ENCODE results near the gene FMNL2.

FMNL2 gene

DNA sequence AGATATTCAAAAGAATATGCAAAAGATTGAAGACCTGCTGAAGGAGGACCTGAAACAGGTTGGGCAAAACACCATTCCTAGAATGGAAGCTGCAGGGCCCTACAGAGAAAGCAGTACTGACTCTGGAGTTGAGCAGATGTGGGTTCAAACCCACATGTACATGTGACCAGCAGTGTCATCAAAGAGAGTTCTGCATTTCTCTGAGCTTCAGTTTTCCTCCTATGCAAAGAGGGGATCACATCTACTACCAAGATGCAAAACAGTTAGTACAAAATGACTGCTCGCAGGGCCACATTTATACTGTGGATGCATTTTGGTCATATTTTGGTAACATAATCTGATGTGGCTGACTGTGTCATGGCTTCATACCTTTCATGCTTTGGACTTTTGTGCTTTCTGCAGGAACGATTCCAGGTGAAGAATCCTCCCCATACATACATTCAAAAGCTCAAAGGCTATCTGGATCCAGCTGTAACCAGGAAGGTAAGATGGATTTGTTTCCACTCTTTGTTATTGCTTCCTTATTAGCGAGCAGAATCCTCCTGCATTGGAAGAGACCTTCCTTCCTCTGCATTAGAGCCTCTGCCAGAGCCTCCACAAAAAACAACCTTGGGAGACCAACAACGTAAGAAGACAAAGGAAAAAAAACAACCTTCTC is 207.5 kb downstream of the FMNL2 start:
- no peak for DNase-seq

- no peak for DNase-seq
Measured at GRCh38 chr2:152542995-152543481, 208.1 kb downstream of the FMNL2 start.

DNA sequence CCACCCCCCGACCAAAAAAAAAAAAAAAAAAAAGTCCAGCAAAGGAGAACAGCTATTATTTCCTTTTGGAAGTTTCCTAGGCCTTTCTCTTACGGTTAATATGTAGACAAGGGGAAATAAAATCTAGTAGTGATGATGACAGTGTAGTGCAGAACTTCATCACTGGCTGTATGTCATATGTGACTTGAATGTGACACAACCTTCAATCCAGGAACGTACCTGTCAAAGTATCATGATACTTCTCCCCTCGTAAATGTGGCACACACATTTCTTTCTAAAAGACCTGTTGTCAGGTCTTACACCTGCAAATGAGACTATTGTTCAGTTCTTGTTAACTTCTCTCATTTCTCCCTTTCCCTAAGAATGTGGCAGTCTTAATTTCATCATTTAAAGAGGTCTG is 208.7 kb downstream of the FMNL2 start:
- no peak for DNase-seq

- no peak for DNase-seq
Measured at GRCh38 chr2:152544638-152545037, 209.7 kb downstream of the FMNL2 start.

DNA sequence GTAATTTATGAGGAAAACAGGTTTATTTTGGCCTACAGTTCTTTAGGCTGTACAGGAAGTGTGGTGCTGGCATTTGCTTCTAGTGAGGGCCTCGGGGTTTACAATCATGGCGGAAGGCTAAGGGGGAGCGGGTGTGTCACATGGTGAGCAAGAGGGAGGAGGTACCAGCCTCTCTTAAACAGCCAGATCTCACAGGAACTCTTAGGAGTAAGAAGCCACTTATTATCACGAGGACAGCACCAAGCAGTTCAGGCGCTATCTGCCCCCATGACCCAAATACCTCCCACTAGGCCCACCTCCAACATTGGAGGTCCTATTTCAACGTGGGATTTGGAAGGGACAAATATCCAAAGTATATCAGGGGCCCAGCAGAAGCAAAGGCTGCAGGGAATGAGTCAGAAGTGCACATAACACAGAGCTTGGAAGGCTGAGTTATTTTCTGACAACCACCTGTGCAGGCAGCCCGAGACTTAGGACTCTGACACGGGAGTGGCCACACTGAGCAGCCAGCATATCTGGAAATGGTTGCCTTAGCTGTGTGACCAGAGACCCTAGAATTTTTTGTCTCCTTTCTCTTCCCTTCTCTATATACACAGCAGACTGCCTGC is 211.4 kb downstream of the FMNL2 start:
- DNase-seq: no peak

DNA sequence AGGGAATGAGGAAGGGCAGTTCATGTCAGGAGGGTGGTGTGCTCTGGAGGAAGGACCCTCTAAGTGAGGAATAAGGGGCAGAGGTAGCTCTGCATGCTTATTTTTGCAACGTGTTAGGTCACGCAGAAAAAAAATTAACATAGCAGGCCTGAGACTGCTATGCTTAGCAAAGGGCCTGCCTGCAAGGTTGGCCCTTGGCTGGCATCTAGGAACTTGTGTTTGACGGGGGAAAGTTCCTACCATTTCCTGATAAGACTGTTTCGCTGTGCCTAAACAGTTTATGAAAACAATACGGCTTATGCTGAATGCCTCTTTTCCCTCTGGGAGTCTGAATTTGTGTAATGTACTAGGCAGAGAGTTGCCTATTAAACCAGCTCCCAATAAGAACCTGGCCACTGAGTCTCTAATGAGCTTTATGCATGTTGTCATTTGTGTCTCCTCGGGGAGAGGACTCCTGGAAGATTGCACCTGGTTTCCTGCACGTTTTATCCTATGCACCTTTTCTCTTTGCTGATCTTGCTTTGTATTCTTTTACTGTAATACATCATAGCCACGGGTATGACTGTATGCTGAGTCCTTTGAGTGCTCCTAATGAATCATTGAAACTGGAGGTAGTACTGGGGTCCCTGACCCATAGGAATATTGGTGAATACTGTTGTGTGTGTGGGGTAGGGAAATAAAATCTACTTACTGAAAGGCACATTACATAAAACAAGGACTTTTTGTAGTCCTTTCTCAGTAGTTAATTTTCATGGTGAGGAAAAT is 213.3 kb downstream of the FMNL2 start:
- no peak for DNase-seq

DNA sequence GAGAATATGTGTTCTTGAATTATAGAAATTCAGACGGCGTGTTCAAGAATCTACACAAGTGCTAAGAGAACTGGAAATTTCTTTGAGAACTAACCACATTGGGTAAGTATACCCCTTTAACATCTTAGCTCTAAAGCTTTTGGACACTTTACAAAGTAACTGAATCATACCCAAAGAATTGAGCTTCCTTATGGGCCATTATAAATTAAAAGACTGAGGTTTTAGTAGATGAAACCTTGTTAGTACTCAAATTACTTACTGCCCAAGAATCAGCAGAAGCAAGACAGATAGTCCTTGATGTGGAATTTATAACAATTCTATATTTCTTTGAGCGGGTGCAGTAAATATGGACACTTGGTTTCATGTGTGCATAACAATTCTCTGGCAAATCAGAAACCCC is 214.0 kb downstream of the FMNL2 start:
- DNase-seq: no peak

GRCh38 chr2:152549423-152549822 is 214.4 kb downstream of the FMNL2 start:
- DNase-seq: no peak

- DNase-seq: no peak
Measured at GRCh38 chr2:152550386-152550785, 215.4 kb downstream of the FMNL2 start.

DNA sequence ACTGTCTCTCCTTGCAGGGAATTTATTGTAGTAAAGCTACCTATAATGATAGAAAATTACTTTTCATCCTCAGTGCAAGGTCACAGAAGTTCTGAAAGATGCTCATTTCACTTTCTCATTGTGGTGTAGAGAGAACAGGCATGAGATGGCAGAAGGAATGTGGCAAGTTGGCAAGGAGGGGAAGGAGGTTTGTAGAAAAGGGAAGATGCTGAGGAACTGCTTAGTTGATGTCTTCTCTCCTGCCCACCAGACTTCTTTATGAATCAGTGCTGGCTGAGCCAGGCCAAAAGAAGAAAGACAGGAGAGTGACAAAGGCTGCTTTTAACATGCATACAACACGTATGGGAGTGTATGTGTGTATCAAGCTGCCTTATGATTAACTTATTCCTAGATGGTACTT is 217.9 kb downstream of the FMNL2 start:
- DNase-seq: no peak

DNA sequence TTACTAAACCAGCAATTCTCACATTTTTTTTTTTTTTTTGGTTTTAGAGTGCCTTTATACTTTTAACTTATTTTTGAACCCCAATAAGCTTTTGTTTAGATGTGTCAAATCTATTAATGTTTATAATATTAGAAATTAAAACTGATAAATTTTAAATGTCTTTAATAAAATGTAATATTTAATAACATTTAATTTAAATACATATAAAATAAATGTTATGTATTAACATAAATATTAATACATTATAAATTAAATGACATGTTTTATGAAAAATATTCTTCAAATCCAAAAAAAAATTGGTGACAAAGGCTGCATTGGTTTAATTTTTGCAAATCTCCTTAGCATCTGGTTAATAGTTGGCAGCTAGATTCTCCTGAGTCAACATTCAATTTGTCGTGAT is 218.5 kb downstream of the FMNL2 start:
- no peak for DNase-seq

- DNase-seq: no peak
Measured at GRCh38 chr2:152555048-152555447, 220.1 kb downstream of the FMNL2 start.

DNA sequence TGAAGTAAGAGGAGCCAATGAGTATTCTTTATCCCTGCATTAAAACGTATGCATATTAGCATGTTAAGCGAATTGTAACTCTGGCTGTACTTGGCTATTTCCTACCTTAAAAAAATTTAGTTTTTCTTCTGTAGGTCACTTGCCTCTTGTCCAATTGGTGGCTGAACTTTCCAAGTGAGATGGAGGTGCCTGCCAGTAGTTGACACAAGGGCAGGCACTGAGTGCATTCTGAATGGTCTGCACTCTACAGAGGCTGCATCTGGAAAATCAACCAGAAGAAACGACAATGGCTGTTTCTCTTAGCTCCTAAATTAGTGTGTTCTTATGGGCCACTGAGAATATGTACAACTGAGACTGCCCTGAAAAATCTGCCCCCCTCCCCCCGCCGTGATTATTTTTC is 221.5 kb downstream of the FMNL2 start:
- DNase-seq: no peak

GRCh38 chr2:152557273-152557888 is 222.4 kb downstream of the FMNL2 start:
- DNase-seq: no peak

DNA sequence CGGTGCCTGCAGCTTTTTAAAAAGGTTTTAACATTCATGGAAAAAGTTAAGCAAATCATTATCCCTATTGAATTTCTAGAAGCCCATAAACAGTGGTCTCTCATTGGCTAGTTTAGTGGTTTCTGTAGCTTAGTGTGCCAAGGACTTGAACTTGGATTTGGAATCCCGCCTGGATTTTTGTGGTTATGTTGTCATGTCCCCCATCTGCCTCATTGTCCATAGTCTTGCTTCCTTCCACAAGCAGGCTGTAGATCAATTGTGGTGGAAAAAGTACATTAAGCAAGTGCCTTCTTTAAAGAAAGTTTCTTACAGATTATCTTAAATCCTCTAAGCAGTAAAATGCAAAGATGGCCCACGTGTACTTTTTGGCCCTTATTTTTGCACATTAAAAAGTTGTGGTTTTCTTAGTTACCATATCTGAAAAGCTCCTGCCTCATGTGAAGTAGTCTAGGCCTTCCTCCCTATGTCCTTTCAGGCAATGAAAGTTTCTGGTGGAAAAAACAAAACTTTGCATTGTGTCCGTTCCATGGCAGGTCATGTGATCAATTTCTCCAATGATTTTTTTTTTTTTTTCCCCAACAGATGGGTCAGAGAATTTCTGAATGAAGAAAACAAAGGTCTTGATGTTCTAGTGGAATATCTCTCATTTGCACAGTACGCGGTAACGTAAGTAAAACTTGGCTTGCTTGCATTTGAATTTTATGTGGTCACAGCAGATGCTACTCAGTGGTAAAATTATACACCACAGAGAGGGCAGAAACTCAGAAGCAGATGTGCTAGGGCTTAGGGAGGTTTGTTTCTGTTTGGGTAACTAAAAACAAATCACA is 223.4 kb downstream of the FMNL2 start:
- DNase-seq: no peak

DNA sequence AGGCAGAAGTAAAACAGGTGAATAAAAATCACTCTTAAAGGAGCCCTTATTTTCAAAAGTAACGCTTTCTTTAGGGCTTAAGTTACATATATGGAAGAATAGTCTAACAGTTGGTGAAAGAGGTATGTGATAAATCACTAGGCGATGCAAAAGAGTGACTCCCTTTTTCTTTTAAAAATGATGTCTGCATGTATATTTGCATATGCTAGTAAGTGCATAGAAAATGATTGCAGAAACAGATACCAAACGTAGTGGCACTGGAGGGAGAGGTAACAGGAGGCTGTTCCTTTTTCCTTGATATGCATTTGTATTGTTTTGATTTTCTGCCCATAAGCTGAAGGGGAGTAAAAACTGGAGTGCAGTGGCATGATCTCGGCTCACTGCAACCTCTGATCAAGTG is 224.0 kb downstream of the FMNL2 start:
- no peak for DNase-seq

DNA sequence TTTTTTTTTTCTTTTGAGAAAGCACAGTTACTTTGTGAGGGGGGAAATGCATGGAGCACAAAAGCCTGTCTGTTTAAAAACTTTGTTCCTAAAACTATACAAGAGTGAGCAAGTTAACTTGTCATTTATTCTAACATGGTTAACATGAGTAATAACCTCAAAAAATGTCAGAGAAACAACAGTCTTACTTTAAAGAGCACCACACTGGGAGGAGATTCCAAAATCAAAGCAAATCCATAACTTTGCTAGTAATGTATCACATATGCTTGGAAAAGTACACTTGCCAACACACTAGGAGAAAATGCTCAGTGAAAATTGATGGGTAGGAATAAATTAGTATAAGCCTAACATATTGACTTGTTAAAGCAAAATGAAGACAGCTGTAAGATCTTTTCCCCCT is 225.2 kb downstream of the FMNL2 start:
- DNase-seq: no peak

GRCh38 chr2:152560873-152561595 is 226.1 kb downstream of the FMNL2 start:
- DNase-seq: no peak

- DNase-seq: no peak
Measured at GRCh38 chr2:152562198-152562884, 227.4 kb downstream of the FMNL2 start.

- no peak for DNase-seq
Measured at GRCh38 chr2:152563764-152564163, 228.8 kb downstream of the FMNL2 start.

DNA sequence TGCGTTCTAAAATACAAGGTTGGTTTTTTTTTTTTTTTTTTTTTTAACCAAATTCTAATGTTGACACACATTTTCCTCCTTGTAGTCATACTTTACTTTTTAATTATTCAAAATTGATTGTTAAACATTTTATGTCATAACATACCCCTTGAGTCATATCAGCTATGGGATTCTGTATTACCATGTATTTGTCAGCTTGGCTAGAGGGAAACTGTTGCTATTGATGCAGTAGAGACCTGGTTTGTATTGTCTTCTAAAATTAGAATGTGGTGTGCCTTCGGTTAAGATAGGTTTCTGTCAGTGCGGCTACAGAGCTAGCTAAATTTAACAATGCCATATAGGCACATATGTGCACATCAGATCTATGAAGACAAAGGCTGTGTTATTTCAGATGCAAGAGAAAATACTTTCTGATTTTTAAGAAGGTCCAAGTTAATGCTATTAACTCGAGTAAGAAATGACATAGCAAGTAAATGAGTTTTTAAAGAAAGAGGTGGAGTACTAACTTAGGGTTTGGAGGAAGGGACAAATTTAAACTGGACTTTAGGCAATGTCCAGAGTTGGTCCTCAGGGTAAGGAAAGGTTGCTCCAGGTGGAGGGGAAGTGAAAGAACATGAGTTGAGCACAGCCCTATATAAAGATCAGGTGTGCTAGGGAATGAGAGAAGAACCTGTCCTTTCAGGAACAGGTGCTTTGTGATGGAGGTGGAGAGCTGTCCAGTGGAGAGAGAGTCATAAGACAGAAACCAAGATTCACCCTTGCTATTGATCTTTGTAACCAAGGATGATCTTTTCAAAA is 230.0 kb downstream of the FMNL2 start:
- no peak for DNase-seq

All from NCI-H146 (cell line).